Measurements from ENCODE around the gene OR51L1. TPM values are rescaled to one million over a fixed set of nuclear protein-coding genes. Genes with fewer than 3 reads are reported as not detected.

The OR51L1 gene
- total and polyA plus RNA-seq, 3 donors from 2014 or later = not detected

GRCh38 chr11:5042091-5042490 lies 47.4 kb downstream of the OR51L1 start:
- no peaks in the 10 kb centered on the region for H3K36me3 ChIP-seq (ENCODE audit: low read depth, missing control alignments)
- no peak overlapping the region for H3K27ac ChIP-seq
- H3K4me3 ChIP-seq = no peak overlapping the region
- intact Hi-C loops (cut with DNase I; ENCODE audit: low total_unique reads) = no loop called here
- no peak for DNase-seq
- no peaks in the 10 kb centered on the region for H3K9me3 ChIP-seq
- no peaks in the 10 kb centered on the region for H3K27me3 ChIP-seq
- TF ChIP-seq CTCF (IDR thresholded peaks at IDR 0.05) = no peak
- TF ChIP-seq POLR2A (IDR thresholded peaks at IDR 0.05) = no peak
- H3K4me1 ChIP-seq = no peaks in the 10 kb centered on the region
- 67 to 85% methylated on average over 3 of the region's 3 CpGs for WGBS, 2 donors

- intact Hi-C loops (cut with DNase I; ENCODE audit: low total_unique reads) = no loop called here
- 75 to 76% methylated on average over 2 of the region's 2 CpGs for WGBS, 2 donors
- no peak overlapping the region for H3K27ac ChIP-seq
Measured at GRCh38 chr11:5043380-5043779, 48.7 kb downstream of the OR51L1 start.

DNA sequence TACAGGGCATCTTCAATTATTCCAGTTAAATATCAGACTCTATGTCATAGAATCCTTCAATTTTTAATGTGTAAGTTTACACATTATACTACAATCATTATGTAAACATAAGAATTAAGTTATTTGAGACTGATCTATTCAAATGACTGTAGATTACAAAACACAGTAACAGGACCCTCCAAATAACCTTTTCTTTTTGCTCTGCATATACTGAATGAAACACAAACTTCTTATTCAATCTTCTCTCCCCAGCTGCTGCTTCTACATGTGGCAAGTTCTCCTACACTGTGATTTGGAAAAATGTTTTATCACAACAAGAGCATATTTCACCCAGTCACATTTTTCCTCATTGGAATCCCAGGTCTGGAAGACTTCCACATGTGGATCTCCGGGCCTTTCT lies 51.6 kb downstream of the OR51L1 start, which contains the start of gene OR52J3:
OR52J3 (plus strand) TSS at position 301 of the 400 bp plus-strand sequence; CDS start at position 301, 0 bp downstream.
- H3K4me1 ChIP-seq = no peaks in the 10 kb centered on the region
- no peaks in the 10 kb centered on the region for H3K27me3 ChIP-seq
- 65 to 71% methylated on average over 1 of the region's 1 CpG for WGBS, 2 donors
- H3K27ac ChIP-seq = no peak within 1 kb of the TSS
- intact Hi-C loops (cut with DNase I; ENCODE audit: low total_unique reads) = no loop called here
- no peaks in the 10 kb centered on the region for H3K36me3 ChIP-seq (ENCODE audit: low read depth, missing control alignments)
- H3K9me3 ChIP-seq = no peaks in the 10 kb centered on the region
- H3K4me3 ChIP-seq = no peak within 1 kb of the TSS
- no peak for TF ChIP-seq CTCF (IDR thresholded peaks at IDR 0.05)
- no peak for TF ChIP-seq POLR2A (IDR thresholded peaks at IDR 0.05)
- DNase-seq = no peak

More at GRCh38 chr11:5043380-5043779, 48.7 kb downstream of the OR51L1 start:
- H3K36me3 ChIP-seq (ENCODE audit: low read depth, missing control alignments) = no peaks in the 10 kb centered on the region
- no peaks in the 10 kb centered on the region for H3K27me3 ChIP-seq
- TF ChIP-seq POLR2A (IDR thresholded peaks at IDR 0.05) = no peak
- TF ChIP-seq CTCF (IDR thresholded peaks at IDR 0.05) = no peak
- no peaks in the 10 kb centered on the region for H3K4me1 ChIP-seq
- H3K4me3 ChIP-seq = no peak overlapping the region
- H3K9me3 ChIP-seq = no peaks in the 10 kb centered on the region
- DNase-seq = no peak

DNA sequence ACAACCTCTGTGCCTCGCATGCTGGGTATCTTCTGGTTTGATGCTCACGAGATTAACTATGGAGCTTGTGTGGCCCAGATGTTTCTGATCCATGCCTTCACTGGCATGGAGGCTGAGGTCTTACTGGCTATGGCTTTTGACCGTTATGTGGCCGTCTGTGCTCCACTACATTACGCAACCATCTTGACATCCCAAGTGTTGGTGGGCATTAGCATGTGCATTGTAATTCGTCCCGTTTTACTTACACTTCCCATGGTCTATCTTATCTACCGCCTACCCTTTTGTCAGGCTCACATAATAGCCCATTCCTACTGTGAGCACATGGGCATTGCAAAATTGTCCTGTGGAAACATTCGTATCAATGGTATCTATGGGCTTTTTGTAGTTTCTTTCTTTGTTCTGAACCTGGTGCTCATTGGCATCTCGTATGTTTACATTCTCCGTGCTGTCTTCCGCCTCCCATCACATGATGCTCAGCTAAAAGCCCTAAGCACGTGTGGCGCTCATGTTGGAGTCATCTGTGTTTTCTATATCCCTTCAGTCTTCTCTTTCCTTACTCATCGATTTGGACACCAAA lies 52.2 kb downstream of the OR51L1 start:
- Histone ChIP-seq H3K9me3 (no peaks in the 10 kb centered on the region), H3K4me3 (no peak overlapping the region), H3K27me3 (no peaks in the 10 kb centered on the region), H3K27ac (no peak overlapping the region), H3K36me3 (ENCODE audit: low read depth, missing control alignments) (no peaks in the 10 kb centered on the region), H3K4me1 (no peaks in the 10 kb centered on the region)
- intact Hi-C loops (cut with DNase I; ENCODE audit: low total_unique reads) = no loop called here
- DNase-seq = no peak
- WGBS, 2 donors = 70 to 75% methylated on average over 15 of the region's 15 CpGs
- no peak for TF ChIP-seq POLR2A (IDR thresholded peaks at IDR 0.05)
- TF ChIP-seq CTCF (IDR thresholded peaks at IDR 0.05) = no peak

Other genes starting within 250 kb of the OR51L1 start
- gene OR51F1, start 224.9 kb upstream of the OR51L1 start, total RNA-seq = not detected
- gene OR51F1, start 224.9 kb upstream of the OR51L1 start, polyA plus RNA-seq (ENCODE audit: insufficient read depth, low read depth, low replicate concordance) = not detected
- gene OR52R1, start 190.5 kb upstream of the OR51L1 start, total RNA-seq = not detected
- not detected for gene OR52R1, start 190.5 kb upstream of the OR51L1 start, polyA plus RNA-seq (ENCODE audit: insufficient read depth, low read depth, low replicate concordance)
- gene OR51F2, start 173.5 kb upstream of the OR51L1 start, total RNA-seq = not detected
- not detected for gene OR51F2, start 173.5 kb upstream of the OR51L1 start, polyA plus RNA-seq (ENCODE audit: insufficient read depth, low read depth, low replicate concordance)
- under 1 TPM in 1 of 2 donors, not detected in 1; 0.31 TPM for gene OR51S1, start 145.6 kb upstream of the OR51L1 start, total RNA-seq
- not detected for gene OR51S1, start 145.6 kb upstream of the OR51L1 start, polyA plus RNA-seq (ENCODE audit: insufficient read depth, low read depth, low replicate concordance)
- gene OR51T1, start 113.0 kb upstream of the OR51L1 start, total RNA-seq = not detected
- gene OR51T1, start 113.0 kb upstream of the OR51L1 start, polyA plus RNA-seq (ENCODE audit: insufficient read depth, low read depth, low replicate concordance) = not detected
- gene OR51A7, start 91.1 kb upstream of the OR51L1 start, total RNA-seq = under 1 TPM; 0.24 to 0.62 TPM
- not detected for gene OR51A7, start 91.1 kb upstream of the OR51L1 start, polyA plus RNA-seq (ENCODE audit: insufficient read depth, low read depth, low replicate concordance)
- gene OR51G2, start 75.5 kb upstream of the OR51L1 start, total RNA-seq = not detected
- not detected for gene OR51G2, start 75.5 kb upstream of the OR51L1 start, polyA plus RNA-seq (ENCODE audit: insufficient read depth, low read depth, low replicate concordance)
- gene OR51G1, start 70.5 kb upstream of the OR51L1 start, total RNA-seq = not detected
- not detected for gene OR51G1, start 70.5 kb upstream of the OR51L1 start, polyA plus RNA-seq (ENCODE audit: insufficient read depth, low read depth, low replicate concordance)
- gene OR51A4, start 47.2 kb upstream of the OR51L1 start, total RNA-seq = not detected
- gene OR51A4, start 47.2 kb upstream of the OR51L1 start, polyA plus RNA-seq (ENCODE audit: insufficient read depth, low read depth, low replicate concordance) = not detected
- not detected for gene OR51A2, start 39.1 kb upstream of the OR51L1 start, total RNA-seq
- not detected for gene OR51A2, start 39.1 kb upstream of the OR51L1 start, polyA plus RNA-seq (ENCODE audit: insufficient read depth, low read depth, low replicate concordance)
- gene OR52J3, start 51.7 kb downstream of the OR51L1 start, total RNA-seq = not detected
- gene OR52J3, start 51.7 kb downstream of the OR51L1 start, polyA plus RNA-seq (ENCODE audit: insufficient read depth, low read depth, low replicate concordance) = not detected
- gene OR52E2, start 64.8 kb downstream of the OR51L1 start, total RNA-seq = under 1 TPM in 1 of 2 donors, not detected in 1; 0.37 TPM
- not detected for gene OR52E2, start 64.8 kb downstream of the OR51L1 start, polyA plus RNA-seq (ENCODE audit: insufficient read depth, low read depth, low replicate concordance)
- not detected for gene OR52E1, start 74.7 kb downstream of the OR51L1 start, total RNA-seq
- gene OR52E1, start 74.7 kb downstream of the OR51L1 start, polyA plus RNA-seq (ENCODE audit: insufficient read depth, low read depth, low replicate concordance) = not detected
- gene OR52A5, start 143.5 kb downstream of the OR51L1 start, total RNA-seq = under 1 TPM; 0.37 to 0.55 TPM
- not detected for gene OR52A5, start 143.5 kb downstream of the OR51L1 start, polyA plus RNA-seq (ENCODE audit: insufficient read depth, low read depth, low replicate concordance)
- under 1 TPM; 0.19 to 0.47 TPM for gene OR52A1, start 159.9 kb downstream of the OR51L1 start, total RNA-seq
- gene OR52A1, start 159.9 kb downstream of the OR51L1 start, polyA plus RNA-seq (ENCODE audit: insufficient read depth, low read depth, low replicate concordance) = not detected
- not detected for gene OR51V1, start 205.8 kb downstream of the OR51L1 start, total RNA-seq
- gene OR51V1, start 205.8 kb downstream of the OR51L1 start, polyA plus RNA-seq (ENCODE audit: insufficient read depth, low read depth, low replicate concordance) = not detected
- 10 to 100 TPM in 1 of 2 donors, not detected in 1; 11.8 TPM for gene HBB, start 232.2 kb downstream of the OR51L1 start, total RNA-seq
- gene HBB, start 232.2 kb downstream of the OR51L1 start, polyA plus RNA-seq (ENCODE audit: insufficient read depth, low read depth, low replicate concordance) = 55.6 TPM
- not detected for gene HBD, start 239.6 kb downstream of the OR51L1 start, total RNA-seq
- not detected for gene HBD, start 239.6 kb downstream of the OR51L1 start, polyA plus RNA-seq (ENCODE audit: insufficient read depth, low read depth, low replicate concordance)